Loucy (cell line): ENCODE results near the gene SYCP1.

Source experiments
- CTCF ChIP-seq: fragments of 200-600 bp; sonication (generic); conservative IDR thresholded peaks from 2 replicates; pipeline ENCODE4 v1.5.1; 2014; ENCODE audit warnings: mild to moderate bottlenecking, antibody characterized with exemption, low read length
- EZH2phosphoT487 ChIP-seq: fragments of 200-600 bp; IDR thresholded peaks from 2 replicates; pipeline ENCODE4 v1.6.1; 2018; ENCODE audit warnings: antibody characterized with exemption, mild to moderate bottlenecking, moderate library complexity, borderline replicate concordance

GRCh38 chr1:114821978-114822377, 32.7 kb upstream of the SYCP1 start:
- no peak for TF ChIP-seq CTCF
- no peak for TF ChIP-seq EZH2phosphoT487
